ENCODE data around the gene ADGRD2.

ADGRD2 gene

GRCh38 chr9:124498040-124498439 is 47.8 kb downstream of the ADGRD2 start:
- DNase-seq = no peak

GRCh38 chr9:124498499-124499146 is 48.4 kb downstream of the ADGRD2 start:
- DNase-seq = no peak

- DNase-seq = no peak
Observed at GRCh38 chr9:124499216-124499615, 49.0 kb downstream of the ADGRD2 start.

GRCh38 chr9:124500028-124500795 is 50.0 kb downstream of the ADGRD2 start:
- DNase-seq = no peak

GRCh38 chr9:124500796-124501611 is 50.8 kb downstream of the ADGRD2 start:
- DNase-seq = no peak

GRCh38 chr9:124501771-124502320 is 51.6 kb downstream of the ADGRD2 start:
- no peak for DNase-seq

- DNase-seq = no peak
Observed at GRCh38 chr9:124502711-124503702, 52.8 kb downstream of the ADGRD2 start.

- DNase-seq = no peak
Observed at GRCh38 chr9:124503713-124504529, 53.7 kb downstream of the ADGRD2 start.

GRCh38 chr9:124504530-124505005 is 54.3 kb downstream of the ADGRD2 start:
- DNase-seq = no peak

GRCh38 chr9:124505006-124505900 is 55.0 kb downstream of the ADGRD2 start:
- DNase-seq = no peak

GRCh38 chr9:124505901-124506346 is 55.7 kb downstream of the ADGRD2 start:
- DNase-seq = no peak

GRCh38 chr9:124506433-124506832 is 56.2 kb downstream of the ADGRD2 start:
- DNase-seq = no peak

GRCh38 chr9:124506931-124507879 is 57.0 kb downstream of the ADGRD2 start, which contains the start of gene NR5A1:
NR5A1 (minus strand) TSS chr9:124507399; CDS start chr9:124503395, 4,004 bp downstream.
- no peak for DNase-seq

GRCh38 chr9:124507880-124508423 is 57.7 kb downstream of the ADGRD2 start:
- no peak for DNase-seq

GRCh38 chr9:124510650-124511425 is 60.6 kb downstream of the ADGRD2 start:
- no peak for DNase-seq

- no peak for DNase-seq
Observed at GRCh38 chr9:124511426-124511840, 61.2 kb downstream of the ADGRD2 start.

Data from SIG-M5 (cell line).